B cell (primary cell): Measurements from ENCODE around the gene HOXA9.

Source experiments
- EZH2 ChIP-seq: IDR thresholded peaks from 2 replicates; pipeline ENCODE4 v1.6.1; 2012; ENCODE audit warnings: borderline replicate concordance, low read depth, mild to moderate bottlenecking, moderate library complexity, low read length; ENCODE audit not compliant: insufficient read depth, poor library complexity, severe bottlenecking
- TF ChIP-seq, protein P1 (sequence below): fragments of 200-600 bp; IDR thresholded peaks from one replicate; pipeline ENCODE4 v1.8.0; 2022; ENCODE audit warnings: antibody characterized with exemption, mild to moderate bottlenecking

DNA sequence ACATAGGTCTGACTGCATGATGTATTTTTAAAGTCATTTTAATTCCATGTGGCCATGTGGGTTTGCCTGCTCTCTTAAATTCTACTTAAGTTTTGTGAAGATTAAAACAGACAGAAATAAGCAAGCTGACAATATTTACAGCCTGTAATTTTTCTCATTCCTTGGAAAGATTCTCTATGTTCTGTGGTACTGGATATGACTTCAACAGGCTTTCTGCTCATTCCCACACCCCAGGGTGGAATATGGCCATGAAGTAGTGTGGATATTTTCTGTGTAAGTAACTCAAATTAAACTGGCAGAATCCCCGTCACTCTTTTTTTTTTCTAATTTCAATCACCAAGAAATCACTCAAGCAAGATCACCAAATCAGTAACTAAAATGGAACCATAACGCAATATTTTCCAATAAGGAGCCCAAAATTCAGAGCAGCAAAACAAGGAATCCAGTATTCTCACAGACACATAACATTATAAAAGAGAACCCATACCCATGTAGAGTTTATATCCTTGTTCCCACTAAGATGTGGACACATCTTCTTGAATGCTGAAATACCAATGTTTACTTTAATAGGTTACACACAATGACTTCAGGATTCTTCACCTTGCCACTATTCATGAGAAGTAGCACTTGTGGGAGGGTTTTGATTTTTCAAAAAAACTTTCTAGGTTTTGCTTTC lies 27.6 kb downstream of the HOXA9 start:
- TF ChIP-seq, protein P1, sequence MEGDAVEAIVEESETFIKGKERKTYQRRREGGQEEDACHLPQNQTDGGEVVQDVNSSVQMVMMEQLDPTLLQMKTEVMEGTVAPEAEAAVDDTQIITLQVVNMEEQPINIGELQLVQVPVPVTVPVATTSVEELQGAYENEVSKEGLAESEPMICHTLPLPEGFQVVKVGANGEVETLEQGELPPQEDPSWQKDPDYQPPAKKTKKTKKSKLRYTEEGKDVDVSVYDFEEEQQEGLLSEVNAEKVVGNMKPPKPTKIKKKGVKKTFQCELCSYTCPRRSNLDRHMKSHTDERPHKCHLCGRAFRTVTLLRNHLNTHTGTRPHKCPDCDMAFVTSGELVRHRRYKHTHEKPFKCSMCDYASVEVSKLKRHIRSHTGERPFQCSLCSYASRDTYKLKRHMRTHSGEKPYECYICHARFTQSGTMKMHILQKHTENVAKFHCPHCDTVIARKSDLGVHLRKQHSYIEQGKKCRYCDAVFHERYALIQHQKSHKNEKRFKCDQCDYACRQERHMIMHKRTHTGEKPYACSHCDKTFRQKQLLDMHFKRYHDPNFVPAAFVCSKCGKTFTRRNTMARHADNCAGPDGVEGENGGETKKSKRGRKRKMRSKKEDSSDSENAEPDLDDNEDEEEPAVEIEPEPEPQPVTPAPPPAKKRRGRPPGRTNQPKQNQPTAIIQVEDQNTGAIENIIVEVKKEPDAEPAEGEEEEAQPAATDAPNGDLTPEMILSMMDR: no peak
- TF ChIP-seq EZH2: no peak
